GM12878 (cell line): ENCODE measurements around the gene TRIM47. TPM values are rescaled to one million over a fixed set of nuclear protein-coding genes. Genes with fewer than 3 reads are reported as not detected.
"Not testable (repeated sequence)": the region's sequence is repeated elsewhere in the genome, so short reads cannot be mapped to it uniquely, and the experiment has no call there.

ENCODE experiments used
- ATAC-seq: fragments of 200-7000 bp; cut with Tn5 transposase; 3 replicates; pipeline ENCODE4 v1.9.1; 2020; ENCODE audit warnings: mild to moderate bottlenecking, moderate library complexity
- BruUV-seq: library from RNA; stranded (reverse); fragments of 400-500 nt; replicated peaks from 2 replicates; lab custom pipeline; 2021; lab: Mats Ljungman, UMichigan
- CTCF ChIA-PET: fragments of 300-600 bp; sonication (Branson Sonifier 250); formaldehyde crosslinking; extraction: SDS; loops from one replicate; lab custom pipeline; 2021; ENCODE audit warnings: inconsistent platforms; lab: Yijun Ruan, JAX
- POLR2A ChIA-PET: fragments of 350-600 bp; formaldehyde crosslinking; extraction: SDS; loops from one replicate; lab custom pipeline; 2021; ENCODE audit warnings: inconsistent platforms; lab: Charles Lee
- RAD21 ChIA-PET: fragments of 300-600 bp; sonication (Branson Sonifier 250); formaldehyde crosslinking; loops from one replicate; lab custom pipeline; 2023; ENCODE audit warnings: antibody characterized with exemption; ENCODE audit not compliant: unreplicated experiment; lab: Charles Lee
- SMC1A ChIA-PET: fragments of 300-600 bp; sonication (Branson Sonifier 250); formaldehyde crosslinking; loops from one replicate; lab custom pipeline; 2023; ENCODE audit not compliant: unreplicated experiment, uncharacterized antibody; lab: Charles Lee
- DNase-seq: peaks from one replicate; pipeline ENCODE4 v3.0.0-alpha.2; 2011; ENCODE audit warnings: low read depth, low spot score
- FAIRE-seq: peaks from 3 replicates; lab custom pipeline; 2011; peaks lifted over from hg19 to GRCh38; lab: Jason Lieb, UNC
- H2AFZ ChIP-seq: 2 replicates; pipeline ENCODE4 v1.6.0; 2011; ENCODE audit warnings: low read depth, low read length, control low read depth; ENCODE audit not compliant: control insufficient read depth
- H3K27ac ChIP-seq: 2 replicates; pipeline ENCODE4 v1.5.1; 2011; ENCODE audit warnings: control low read depth; ENCODE audit not compliant: control insufficient read depth, insufficient read depth
- H3K27me3 ChIP-seq, 2 experiments: replicated peaks in 1 of 2; 2 replicates each; pipeline versions ENCODE4 v1.6.0 to v1.6.1; 2011; ENCODE audit warnings: low read length in 1 of 2; ENCODE audit not compliant: control insufficient read depth in 2 of 2, insufficient read depth in 2 of 2
- H3K36me3 ChIP-seq, 2 experiments: 2 replicates each; pipeline ENCODE4 v1.5.1; 2011; ENCODE audit warnings: low read length in 1 of 2; ENCODE audit not compliant: control insufficient read depth in 2 of 2, insufficient read depth in 2 of 2
- H3K4me1 ChIP-seq: 2 replicates; pipeline ENCODE4 v1.6.1; 2011; ENCODE audit warnings: mild to moderate bottlenecking, low read length, moderate library complexity, mixed read lengths; ENCODE audit not compliant: control insufficient read depth, insufficient read depth
- H3K4me2 ChIP-seq: 2 replicates; pipeline ENCODE4 v1.6.0; 2011; ENCODE audit warnings: control low read depth; ENCODE audit not compliant: control insufficient read depth, insufficient read depth
- H3K4me3 ChIP-seq: fragments of 200-600 bp; sonication (generic); 2 replicates; pipeline ENCODE4 v1.5.1; 2016
- H3K79me2 ChIP-seq: 2 replicates; pipeline ENCODE4 v1.6.0; 2011; ENCODE audit warnings: low read length; ENCODE audit not compliant: control insufficient read depth, insufficient read depth
- H3K9ac ChIP-seq: 2 replicates; pipeline ENCODE4 v1.8.0; 2011; ENCODE audit warnings: low read length, control low read depth, mixed read lengths; ENCODE audit not compliant: control insufficient read depth, insufficient read depth
- H3K9me3 ChIP-seq: replicated peaks from 3 replicates; pipeline ENCODE4 v1.5.1; 2011; ENCODE audit warnings: mild to moderate bottlenecking, low read length; ENCODE audit not compliant: control insufficient read depth, insufficient read depth
- H4K20me1 ChIP-seq: 2 replicates; pipeline ENCODE4 v1.6.0; 2011; ENCODE audit not compliant: control insufficient read depth, insufficient read depth
- BHLHE40 ChIP-seq, 2 experiments: fragments of 450-650 bp in 1 of 2; IDR thresholded peaks; 2 replicates each; pipeline ENCODE4 v1.6.1; 2011 to 2017; ENCODE audit warnings: low read depth in 2 of 2, borderline replicate concordance in 1 of 2, improper control_type of control experiment in 1 of 2, low read length in 1 of 2, mild to moderate bottlenecking in 1 of 2
- MTA3 ChIP-seq: IDR thresholded peaks from 2 replicates; pipeline ENCODE4 v1.6.1; 2012; ENCODE audit warnings: low read length, inconsistent platforms, borderline replicate concordance
- PAX5 ChIP-seq: IDR thresholded peaks from 2 replicates; pipeline ENCODE4 v1.6.1; 2011; ENCODE audit warnings: low read depth, low read length, borderline replicate concordance
- PML ChIP-seq: IDR thresholded peaks from 2 replicates; pipeline ENCODE4 v1.6.1; 2012; ENCODE audit warnings: low read length, inconsistent platforms
- POLR2A ChIP-seq: IDR thresholded peaks from 2 replicates; pipeline ENCODE4 v1.6.1; 2011; ENCODE audit warnings: low read depth, mild to moderate bottlenecking, low read length
- SIN3A ChIP-seq: IDR thresholded peaks from 2 replicates; pipeline ENCODE4 v1.6.1; 2012; ENCODE audit warnings: low read depth, low read length, improper control_type of control experiment
- USF1 ChIP-seq: IDR thresholded peaks from 2 replicates; pipeline ENCODE4 v1.6.1; 2011; ENCODE audit warnings: borderline replicate concordance, low read depth, mild to moderate bottlenecking, moderate library complexity, mixed read lengths, low read length; ENCODE audit not compliant: insufficient read depth; ENCODE audit errors: extremely low read length
- WGBS: methylation state at CpG from one replicate; pipeline ENCODE4 v1.1.6; 2016; ENCODE audit warnings: low lambda C conversion rate; ENCODE audit not compliant: insufficient replicate concordance, insufficient coverage; ENCODE audit errors: missing lambda C conversion rate; 5-methylcytosine and 5-hydroxymethylcytosine counted together
- in situ Hi-C: fragments of 300-500 bp; cut with MboI; formaldehyde crosslinking; loops from 9 replicates; pipeline ENCODE4 v1.14.3; 2018; ENCODE audit warnings: mixed read lengths
- intact Hi-C: fragments of 100-400 bp; cut with micrococcal nuclease; formaldehyde crosslinking; loops from one replicate; pipeline ENCODE4 v1.14.2; 2022; ENCODE audit not compliant: unreplicated experiment
- polyA plus RNA-seq, 11 experiments: library from polyadenylated mRNA; depleted of rRNA in 4 of 11; unstranded in 6 of 11; stranded (reverse) in 5 of 11; fragments of >200 nt; fragmentation: Nextera tagmentation in 4 of 11; fragmentation: Illumina TruSeq in 1 of 11; extraction: Ambion mirVana in 4 of 11; extraction: Trizol in 1 of 11; gene quantifications; 1 replicate in 1 of 11; 2 replicates in 10 of 11; pipeline versions ENCODE4 v1.2.1 to v1.2.3, GENCODE V29; 2011 to 2016; ENCODE audit warnings: inconsistent platforms in 2 of 11, missing spikeins in 2 of 11, low read depth in 1 of 11
- total RNA-seq, 4 experiments: library from RNA; depleted of rRNA in 3 of 4; stranded (reverse); fragments of >200 nt in 3 of 4; fragmentation: Illumina TruSeq in 1 of 4; extraction: Trizol in 1 of 4; gene quantifications; 2 replicates each; pipeline versions ENCODE4 v1.2.1 to v1.2.3, GENCODE V29; 2013 to 2021

TRIM47 gene
- total and polyA plus RNA-seq, 10 of the 15 experiments (the other 5 are each of a cell fraction or from before 2014, with no cell fraction given): 0.35 to 9.7 (median 5.3) TPM

- RAD21 ChIA-PET: interaction anchor here (1.2 kb wide), 1 partner anchor 33 kb away, joined by 4 read pairs; no protein-coding TSS in a partner anchor
- SMC1A ChIA-PET: interaction anchor here (1.8 kb wide), 1 partner anchor 14 kb away, joined by 6 read pairs; no protein-coding TSS in a partner anchor
- H3K27ac ChIP-seq: no peak overlapping the region
- no peaks in the 10 kb centered on the region for H3K9me3 ChIP-seq
- peaks cover 0 to 4% of the 10 kb centered on the region in 2 experiments; a peak in 3 of 4 replicates for H3K36me3 ChIP-seq
- no peak for DNase-seq
- no peaks in the 10 kb centered on the region for H3K4me1 ChIP-seq
- no peak overlapping the region for H3K4me2 ChIP-seq
- no peaks in the 10 kb centered on the region for H4K20me1 ChIP-seq
- in situ Hi-C loops: no loop called here
- no peak overlapping the region for H3K4me3 ChIP-seq
- no peak overlapping the region for H2AFZ ChIP-seq
- TF ChIP-seq PAX5 (no peak), POLR2A (no peak), USF1 (peak; percentile 51), BHLHE40 (IDR thresholded peaks at IDR 0.05; ENCODE audit: borderline replicate concordance in 1 of 2, low read depth in 2 of 2, low read length in 1 of 2) (0 out of 4 replicates have a peak, but pooled peaks of 1 of the 2 experiments have one; percentile 48), MTA3 (no peak), SIN3A (no peak)
- CTCF ChIA-PET: interaction anchor here (1.6 to 2.2 kb wide), 2 partner anchors 10 to 289 kb away, joined by 4 read pairs; no protein-coding TSS in a partner anchor
- 87% methylated on average over 6 of the region's 6 CpGs for WGBS
- intact Hi-C loops: no loop called here
- no peak for FAIRE-seq
- H3K27me3 ChIP-seq: no peaks in the 10 kb centered on the region
- TSS peak; percentile 61 for BruUV-seq
- H3K9ac ChIP-seq: no peak overlapping the region
- ATAC-seq: peak; percentile 44; the same call in 2 of the 3 replicates
- no peaks in the 10 kb centered on the region; the same call in 1 of the 2 replicates for H3K79me2 ChIP-seq
- POLR2A ChIA-PET: interaction anchor here (0.7 kb wide), 1 partner anchor 147 kb away, joined by 5 read pairs; no protein-coding TSS in a partner anchor
Observed at GRCh38 chr17:75889454-75889853, 11.1 kb upstream of the TRIM47 start.

DNA sequence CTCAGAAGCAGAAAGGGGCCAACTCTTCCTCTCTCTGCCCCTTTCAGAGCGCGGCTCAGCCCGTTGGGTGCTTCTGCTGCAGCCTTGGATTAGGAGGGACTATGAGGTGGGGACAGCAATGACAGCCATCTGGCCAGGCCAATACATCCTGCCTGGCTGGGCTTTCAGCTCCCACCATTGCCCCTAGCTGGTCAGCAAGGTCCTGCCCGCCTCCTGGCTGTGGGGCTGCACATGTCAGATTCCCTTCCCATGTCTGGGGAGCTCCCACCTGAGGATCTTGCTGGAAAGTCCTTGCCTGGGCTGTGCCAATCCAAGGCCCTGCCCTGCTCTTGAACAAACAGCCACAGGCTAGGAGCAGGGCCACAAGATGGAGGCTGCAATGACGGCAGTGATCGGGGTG is 10.1 kb upstream of the TRIM47 start:
- Histone ChIP-seq H3K36me3 (peaks cover 0 to 4% of the 10 kb centered on the region in 2 experiments; a peak in 3 of 4 replicates), H3K4me1 (no peaks in the 10 kb centered on the region), H4K20me1 (no peaks in the 10 kb centered on the region), H3K4me3 (no peak overlapping the region), H2AFZ (no peak overlapping the region), H3K79me2 (no peaks in the 10 kb centered on the region), H3K27me3 (no peaks in the 10 kb centered on the region), H3K27ac (no peak overlapping the region), H3K9me3 (no peaks in the 10 kb centered on the region), H3K4me2 (no peak overlapping the region), H3K9ac (no peak overlapping the region)
- BruUV-seq: no TSS peak
- ChIA-PET SMC1A (no interaction called here), RAD21 (no interaction called here), POLR2A (no interaction called here), CTCF (interaction anchor here (1.9 kb wide), 1 partner anchor 28 kb away, joined by 5 read pairs; no protein-coding TSS in a partner anchor)
- FAIRE-seq (no peak), DNase-seq (no peak), ATAC-seq (no peak)
- TF ChIP-seq POLR2A: 0 out of 2 replicates have a peak, but pooled peaks have one; percentile 41
- TF ChIP-seq PML: no peak
- intact Hi-C loops: no loop called here
- in situ Hi-C loops: no loop called here
- WGBS: 98% methylated on average over 6 of the region's 6 CpGs

- H3K27me3 ChIP-seq, DNase-seq, BruUV-seq, H3K4me3 ChIP-seq, H3K27ac ChIP-seq, H3K4me2 ChIP-seq, in situ Hi-C loops, H2AFZ ChIP-seq, H3K36me3 ChIP-seq, SMC1A ChIA-PET, H3K9ac ChIP-seq, CTCF ChIA-PET, H3K9me3 ChIP-seq, POLR2A ChIA-PET, H3K79me2 ChIP-seq, H4K20me1 ChIP-seq, H3K4me1 ChIP-seq, intact Hi-C loops, FAIRE-seq, ATAC-seq: not testable (repeated sequence)
- WGBS: 62% methylated on average over 9 of the region's 9 CpGs
- RAD21 ChIA-PET: interaction anchor here (0.7 kb wide), 1 partner anchor 30 kb away, joined by 5 read pairs; the partner anchor contains the start of gene WBP2
Observed at GRCh38 chr17:75885860-75886259, 7.5 kb upstream of the TRIM47 start.
